Glomerular visceral epithelial cell (primary cell): ENCODE results near the gene SLC25A30.

Source experiments
- DNase-seq: peaks from one replicate; pipeline ENCODE4 v3.0.0-alpha.2; 2016; ENCODE audit errors: extremely low spot score

The SLC25A30 gene

DNA sequence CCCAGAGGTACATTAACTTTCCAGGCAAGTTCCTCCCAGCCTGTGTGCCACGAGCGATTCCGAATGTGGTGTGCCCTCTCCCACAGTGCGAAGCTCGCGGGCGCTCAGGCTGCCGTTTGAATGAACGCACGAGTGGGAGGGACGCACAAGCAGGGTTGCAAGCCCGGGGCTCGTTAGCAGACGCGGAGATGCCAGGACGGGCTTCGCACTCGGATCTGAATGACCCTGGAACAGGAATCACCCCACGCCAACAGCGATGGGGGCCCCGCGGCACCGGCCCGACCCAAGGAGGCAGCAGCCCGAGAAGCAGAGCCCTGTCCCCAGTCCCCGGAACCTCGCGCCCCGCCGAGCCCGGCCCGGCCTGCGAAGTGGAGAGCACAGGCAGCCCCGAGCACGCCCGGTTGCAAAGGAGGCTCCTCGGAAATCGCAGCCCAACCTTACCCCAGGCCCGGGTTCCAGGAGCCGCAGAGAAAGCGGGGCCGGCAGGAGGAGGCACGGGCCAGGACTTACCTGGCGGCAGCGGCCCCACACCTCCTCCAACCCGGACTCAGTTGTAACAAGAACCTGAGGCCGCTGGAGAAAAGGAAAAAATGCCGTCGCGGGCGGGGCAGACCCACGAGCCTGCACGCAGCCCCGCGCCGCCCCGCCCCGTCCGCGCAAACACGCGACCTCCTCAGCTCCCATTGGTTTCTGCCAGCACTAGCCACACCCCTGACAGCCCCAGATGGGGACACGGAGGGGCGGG lies at the start of gene SLC25A30:
Gene SLC25A30, minus strand, starts transcription at position 584 of the 745 bp plus-strand sequence. CDS start 6,948 bp downstream, outside the sequence.
- peak; percentile 95 for DNase-seq

DNA sequence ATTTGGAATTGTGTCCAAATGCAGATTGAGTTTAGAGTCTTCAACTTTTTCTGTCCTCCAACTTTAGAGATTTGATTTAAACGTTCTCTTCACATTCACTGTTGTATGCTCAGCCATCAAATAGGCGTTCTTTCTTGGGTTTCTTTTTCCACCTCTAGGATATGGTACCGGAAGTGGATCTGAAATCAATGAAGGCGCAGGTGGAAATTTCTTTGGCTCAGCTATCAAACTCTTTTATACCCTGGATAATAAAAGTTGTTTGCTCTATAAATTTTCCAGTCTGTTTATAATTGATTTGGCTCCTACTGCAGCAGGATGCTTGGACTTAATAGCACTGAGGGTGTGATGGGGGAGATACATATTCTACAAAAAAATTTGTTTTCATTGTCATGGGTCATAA lies 48.2 kb upstream of the SLC25A30 start:
- no peak for DNase-seq

DNA sequence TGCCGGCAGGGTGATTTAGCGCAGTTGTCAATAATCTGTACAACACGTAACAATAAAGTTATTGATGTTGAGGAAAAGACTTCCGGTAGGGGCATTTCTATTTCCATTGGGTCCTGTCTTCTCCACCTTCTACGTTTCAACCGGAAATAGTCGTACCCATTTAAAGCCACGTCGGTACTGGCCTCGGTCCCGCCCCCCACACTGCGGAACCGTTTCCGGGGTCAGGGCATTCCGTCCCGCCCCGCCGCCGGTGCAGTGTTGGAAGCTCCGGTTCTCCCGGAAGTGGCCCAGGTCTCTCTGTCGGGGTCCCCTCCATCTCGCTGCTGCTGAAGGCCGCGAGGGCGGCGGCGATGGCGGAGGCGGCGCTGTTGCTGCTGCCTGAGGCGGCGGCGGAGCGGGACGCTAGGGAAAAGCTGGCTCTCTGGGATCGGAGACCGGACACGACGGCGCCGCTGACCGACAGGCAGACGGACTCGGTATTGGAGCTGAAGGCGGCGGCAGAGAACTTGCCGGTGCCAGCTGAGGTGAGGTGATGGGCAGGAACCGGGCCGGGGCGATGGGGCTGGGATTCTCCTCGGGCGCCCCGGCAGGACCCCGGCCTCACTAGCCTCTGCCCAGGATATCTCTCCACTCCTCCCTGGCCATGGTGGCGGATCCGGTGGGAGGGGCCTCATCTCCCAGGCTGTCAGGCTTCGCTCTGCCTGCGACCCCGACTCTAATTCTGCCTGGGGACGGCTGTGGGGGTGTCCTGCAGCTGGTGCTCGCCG lies 46.7 kb upstream of the SLC25A30 start, which contains the start of gene COG3:
Gene COG3, plus strand, starts transcription at position 253 of the 767 bp plus-strand sequence. Its CDS starts 98 bp downstream, at position 351.
- DNase-seq, result peak; percentile 95

- no peak for DNase-seq
Observed at GRCh38 chr13:45464141-45464686, 46.0 kb upstream of the SLC25A30 start.

DNA sequence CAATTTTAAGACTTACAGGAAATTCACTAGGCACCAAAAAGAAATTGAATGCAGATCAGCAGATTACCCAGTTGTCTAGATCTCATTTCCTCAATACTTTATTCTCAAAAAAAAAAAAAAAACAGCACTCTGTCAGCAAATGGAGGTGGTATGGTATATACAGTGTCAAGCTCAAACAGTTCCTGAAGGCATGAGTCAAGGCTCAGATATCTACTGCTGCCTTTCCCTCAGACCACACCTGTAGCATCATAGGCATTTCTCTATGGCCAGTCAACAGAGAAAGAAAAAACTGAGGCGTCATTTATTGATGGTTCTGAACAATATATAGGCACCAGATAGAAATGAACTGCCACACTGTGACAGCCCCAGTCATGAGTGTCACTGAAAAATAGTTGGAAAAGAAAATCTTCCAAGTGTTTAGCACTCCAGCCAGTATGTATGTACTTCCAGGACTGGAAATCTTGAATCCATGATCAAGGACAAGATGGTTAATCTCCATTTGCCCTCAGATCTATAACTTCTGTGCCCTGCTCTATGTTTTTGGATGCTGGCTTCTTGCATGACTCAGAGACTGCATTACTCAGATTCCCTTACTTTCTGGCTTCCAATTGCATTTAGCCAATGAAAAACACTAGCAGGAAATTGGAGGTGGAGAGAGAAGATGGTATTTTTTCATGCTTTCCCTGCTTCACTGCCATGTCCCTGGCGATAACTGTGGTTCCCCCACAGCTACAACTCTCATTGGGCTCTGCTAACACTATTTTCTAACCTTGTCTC lies 38.2 kb upstream of the SLC25A30 start:
- no peak for DNase-seq

DNA sequence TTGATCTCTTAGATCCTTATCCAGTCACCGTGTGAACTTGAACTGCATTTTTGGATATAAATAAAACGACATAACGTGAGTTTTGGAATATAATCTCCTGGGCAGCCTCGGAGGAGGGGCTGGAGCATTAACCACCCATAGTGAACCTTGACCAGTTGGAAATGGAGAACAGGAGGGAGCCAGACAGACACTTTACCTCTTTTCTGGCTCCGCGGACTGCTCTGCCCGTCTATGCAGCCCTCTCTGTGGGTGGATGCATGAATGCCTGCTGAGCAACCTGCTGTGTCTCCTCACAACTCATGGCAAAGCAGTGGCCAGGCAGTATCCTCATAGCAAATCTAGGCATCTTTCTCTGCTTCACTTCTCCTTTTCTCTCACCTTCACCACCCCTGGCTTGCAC lies 36.0 kb upstream of the SLC25A30 start:
- no peak for DNase-seq

GRCh38 chr13:45451282-45451681 lies 33.1 kb upstream of the SLC25A30 start:
- DNase-seq, result no peak

DNA sequence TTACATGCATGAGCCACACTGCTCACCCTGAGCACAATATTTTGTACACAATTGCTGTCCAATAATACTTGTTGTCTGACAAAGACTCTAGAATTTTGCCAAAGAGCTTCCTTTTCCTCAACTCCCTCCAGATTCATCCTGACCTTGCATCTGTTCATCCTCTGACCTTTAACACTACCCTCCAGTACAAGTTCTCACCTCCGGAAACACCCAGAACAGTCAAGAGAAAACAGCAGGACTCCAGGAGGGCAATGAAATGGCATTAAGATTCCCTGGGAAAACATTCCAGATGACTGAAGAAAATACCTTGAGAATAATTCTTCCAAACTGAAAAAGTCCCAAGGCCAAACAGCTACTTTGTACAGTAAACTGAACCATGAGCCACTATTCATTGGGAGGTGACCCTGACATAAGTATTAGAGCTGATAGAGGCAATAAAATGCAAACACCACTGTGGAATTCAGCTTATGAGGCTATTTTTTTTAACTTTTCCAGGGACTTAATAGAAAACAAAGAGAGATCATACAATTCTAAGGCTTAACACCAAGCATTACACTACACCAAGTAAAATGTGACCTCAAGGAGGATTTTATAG lies 30.9 kb upstream of the SLC25A30 start:
- DNase-seq, result no peak

DNA sequence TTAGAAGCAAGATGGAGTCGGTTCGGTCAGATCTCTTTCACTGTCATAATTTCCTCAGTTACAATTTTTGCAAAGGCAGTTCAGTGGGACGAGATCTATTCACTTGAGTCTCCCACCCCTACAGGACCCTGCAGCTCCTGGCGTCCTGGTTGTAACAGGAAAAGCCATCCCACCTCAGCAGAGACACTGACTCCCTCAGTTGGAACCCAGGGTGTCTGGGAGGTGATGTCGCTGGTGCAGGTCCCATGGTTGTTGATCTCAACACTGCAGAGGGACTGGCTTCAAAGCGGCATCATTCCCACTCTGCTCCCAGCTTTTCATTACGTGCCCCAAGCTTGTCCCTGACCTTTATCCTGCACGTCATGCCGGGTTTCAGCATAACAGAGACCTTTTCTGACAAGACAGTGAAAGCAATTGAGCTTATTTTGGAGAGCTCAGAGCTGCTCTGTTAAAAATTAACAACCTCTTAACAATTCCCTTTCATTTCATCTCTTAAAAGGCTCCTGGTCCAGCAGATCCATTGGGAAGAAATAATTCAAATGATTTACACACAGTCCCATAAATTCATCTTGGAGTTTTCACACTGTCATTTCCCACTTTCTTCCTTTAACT lies 29.0 kb upstream of the SLC25A30 start:
- DNase-seq, result no peak

GRCh38 chr13:45446181-45446580 lies 28.0 kb upstream of the SLC25A30 start:
- DNase-seq, result peak; percentile 15

- DNase-seq, result no peak
Observed at GRCh38 chr13:45445053-45445452, 26.9 kb upstream of the SLC25A30 start.

DNA sequence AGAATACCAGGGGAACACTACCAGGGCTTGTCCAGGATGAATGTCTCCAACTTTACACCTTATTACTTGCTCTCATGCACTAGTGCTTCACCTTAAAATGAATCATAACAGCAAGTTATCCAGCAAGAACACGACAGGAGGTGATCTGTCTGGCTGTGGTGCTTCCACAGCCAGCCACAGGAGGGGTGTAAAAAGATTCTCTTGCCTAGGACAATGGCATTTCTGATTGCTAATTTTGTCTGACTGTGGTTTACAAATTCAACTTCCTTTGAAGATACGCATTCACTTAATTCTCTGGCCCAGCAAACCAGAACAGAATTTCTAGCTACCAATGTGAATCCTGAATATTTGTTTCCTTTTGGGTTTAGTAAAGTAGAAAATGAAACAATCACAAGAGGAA lies 23.5 kb upstream of the SLC25A30 start:
- peak; percentile 74 for DNase-seq

DNA sequence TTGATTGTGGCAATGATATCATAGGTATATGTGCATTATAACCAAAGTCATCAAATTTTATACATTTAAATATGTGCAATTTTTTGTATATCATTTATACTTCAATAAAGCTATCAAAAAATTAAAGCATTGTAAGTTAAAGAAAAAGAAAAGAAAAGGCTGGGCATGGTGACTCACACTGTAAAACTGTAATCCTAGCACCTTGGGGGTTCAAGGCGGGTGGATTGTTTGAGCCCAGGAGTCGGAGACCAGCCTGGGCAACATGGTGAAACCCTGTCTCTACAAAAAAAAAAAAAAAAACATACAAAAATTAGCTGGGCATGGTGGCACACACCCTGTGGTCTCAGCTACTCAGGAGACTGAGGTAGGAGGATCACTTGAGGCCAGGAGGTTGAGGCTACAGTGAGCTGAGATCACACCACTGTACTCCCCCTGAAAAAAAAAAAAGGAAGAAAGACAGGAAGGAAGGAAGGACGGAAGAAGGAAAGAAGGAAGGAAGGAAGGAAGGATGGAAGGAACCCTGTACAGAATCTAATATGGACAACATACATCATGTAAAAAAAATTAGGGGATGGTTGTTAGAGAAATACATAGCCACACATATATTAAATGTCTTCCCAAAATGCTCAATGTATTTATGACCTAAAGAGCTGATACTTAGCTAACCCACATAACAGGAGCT lies 21.7 kb upstream of the SLC25A30 start:
- DNase-seq, result peak; percentile 33

DNA sequence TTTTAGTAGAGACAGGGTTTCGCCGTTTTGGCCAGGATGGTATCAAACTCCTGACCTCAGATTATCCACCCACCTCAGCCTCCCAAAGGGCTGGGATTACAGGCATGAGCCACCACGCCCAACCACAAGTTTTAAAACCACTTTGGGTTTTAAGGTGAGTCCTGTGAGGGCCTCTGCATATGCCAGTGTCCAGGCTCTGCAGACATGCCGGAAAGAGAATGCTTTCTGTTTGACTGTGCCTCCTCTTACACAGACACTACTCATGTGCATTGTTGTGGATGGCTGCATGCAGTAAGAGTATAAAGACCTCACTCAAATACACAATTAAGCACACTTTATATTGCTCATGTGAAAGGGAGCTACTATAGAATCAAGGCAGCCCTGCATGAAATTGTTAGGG lies 20.8 kb upstream of the SLC25A30 start:
- no peak for DNase-seq

DNA sequence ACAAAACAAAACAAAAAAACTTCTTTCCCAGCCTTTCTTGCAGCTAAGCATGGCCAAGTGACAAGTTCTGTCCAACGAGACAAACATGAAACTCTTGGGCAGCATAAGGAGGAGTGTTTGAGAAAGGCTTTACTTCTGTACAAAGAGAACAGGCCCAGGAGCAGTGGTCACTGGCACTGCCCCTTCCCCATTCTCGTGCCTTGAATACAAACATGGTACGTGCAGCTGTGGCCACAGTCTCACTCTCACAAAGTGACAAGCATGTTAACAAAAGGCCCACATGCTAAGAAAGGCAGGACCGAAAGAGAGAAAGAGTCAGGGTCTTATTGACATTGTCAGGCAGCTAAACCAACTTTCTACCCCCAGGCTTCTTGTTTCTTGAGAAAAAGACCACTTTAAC lies 19.8 kb upstream of the SLC25A30 start:
- no peak for DNase-seq

- DNase-seq, result no peak
Observed at GRCh38 chr13:45436953-45437352, 18.8 kb upstream of the SLC25A30 start.

- DNase-seq, result no peak
Observed at GRCh38 chr13:45436332-45436731, 18.2 kb upstream of the SLC25A30 start.

GRCh38 chr13:45434556-45435371 lies 16.6 kb upstream of the SLC25A30 start:
- no peak for DNase-seq

DNA sequence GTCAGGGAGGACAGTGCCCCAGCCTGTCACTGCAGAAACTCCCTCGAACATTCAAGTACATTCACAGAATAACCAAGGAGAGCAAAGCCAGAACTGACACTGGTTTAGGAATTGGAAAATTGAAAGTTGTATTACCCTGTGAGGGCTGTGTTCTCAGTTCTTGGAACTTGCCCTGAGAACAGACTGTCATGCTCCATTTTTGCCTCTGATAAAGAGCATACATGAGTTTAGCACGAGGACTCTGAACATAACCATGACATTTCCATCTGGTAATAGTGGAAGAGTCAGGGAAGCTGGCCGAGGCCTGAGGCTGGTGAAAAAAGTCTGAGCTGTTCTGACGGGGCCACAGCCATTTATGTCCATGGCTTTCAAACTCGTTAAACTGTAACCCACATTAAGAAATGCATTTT lies 15.2 kb upstream of the SLC25A30 start:
- DNase-seq, result no peak
